Measurements from ENCODE around the gene SIRT1. TPM values are rescaled to one million over a fixed set of nuclear protein-coding genes. Genes with fewer than 3 reads are reported as not detected.
"Not testable (repeated sequence)": the region's sequence is repeated elsewhere in the genome, so short reads cannot be mapped to it uniquely, and the experiment has no call there.

The SIRT1 gene
- 20.4 and 20.8 TPM in 2 replicates for total RNA-seq (2014; rRNA removed)
- Bru-seq, nascent RNA, result percentile 92 among the genes with signal in this experiment
- percentile 90 among the genes with signal in this experiment for BruChase-seq, experiment 1, labeled RNA remaining after a 6-hour chase
- BruChase-seq, experiment 2, labeled RNA remaining after a 2-hour chase, result percentile 91 among the genes with signal in this experiment
- long read RNA-seq, full-length matches to known transcripts, result 141 of 173 reads
- long read RNA-seq, partial matches to known transcripts, result 5 of 173 reads
- long read RNA-seq, other reads (novel, unspliced or antisense), result 27 of 173 reads

GRCh38 chr10:67884313-67884841 is at the start of gene SIRT1:
TSS of gene SIRT1 (plus strand) at chr10:67884656. CDS start at chr10:67884722, 66 bp downstream.
- Histone ChIP-seq H3K9me2 (replicated peaks; ENCODE audit: low read length) (no peaks in the 10 kb centered on the region), H3K27me3 (ENCODE audit: low read length) (no peaks in the 10 kb centered on the region), H3K4me1 (ENCODE audit: insufficient read depth, low read length) (peaks cover 16% of the 10 kb centered on the region), H3K27ac (ENCODE audit: low read length) (peak within 1 kb of the TSS; percentile 43), H4K20me1 (ENCODE audit: low read length) (peaks cover 38% of the 10 kb centered on the region), H3K4me3 (ENCODE audit: low read length) (peak within 1 kb of the TSS; percentile 75), H3K79me2 (ENCODE audit: low read length) (peaks cover 45% of the 10 kb centered on the region), H3K4me2 (ENCODE audit: low read length) (peak within 1 kb of the TSS; percentile 82), H3K9me3 (ENCODE audit: low read length) (no peaks in the 10 kb centered on the region), H3K9ac (ENCODE audit: low read length) (peak within 1 kb of the TSS; percentile 75), H3F3A (ENCODE audit: low read length, unreplicated experiment) (no peaks in the 10 kb centered on the region), H2AFZ (ENCODE audit: low read length) (peak within 1 kb of the TSS; percentile 78), H3K36me3 (ENCODE audit: low read depth, low read length) (peaks cover 23% of the 10 kb centered on the region)
- TF ChIP-seq EZH2 (IDR thresholded peaks at IDR 0.05; ENCODE audit: low read length, unreplicated experiment) (no peak), CTCF (conservative IDR thresholded peaks at IDR 0.05; ENCODE audit: low read depth, low read length) (0 out of 2 replicates have a peak, but pooled peaks have one; percentile 21), EZH2phosphoT487 (IDR thresholded peaks at IDR 0.05; ENCODE audit: borderline replicate concordance, low read length) (peak; percentile 90)
- ChIA-PET POLR2A (ENCODE audit: unreplicated experiment) (interaction anchor here (0.6 to 1.1 kb wide), 6 partner anchors 35 to 448 kb away, joined by 3 to 16 read pairs (median 5); partner anchors contain the start of gene PBLD), CTCF (interaction anchor here (0.7 to 1.1 kb wide), 3 partner anchors 29 to 96 kb away, joined by 3 to 6 read pairs (median 4); no protein-coding TSS in a partner anchor)
- ATAC-seq (peak; percentile 77), DNase-seq (peak; percentile 99)
- BruUV-seq (replicated peaks), result no TSS peak
- intact Hi-C loops (cut with micrococcal nuclease), result loop anchor here (1.0 to 10.0 kb wide), 8 partner anchors 29 to 450 kb away; partner anchors contain the start of genes CTNNA3, HERC4, HNRNPH3 and PBLD

- Histone ChIP-seq H3K4me1 (ENCODE audit: insufficient read depth, low read length) (peaks cover 34% of the 10 kb centered on the region), H3K9ac (ENCODE audit: low read length) (peak overlapping the region; percentile 7), H3K27ac (ENCODE audit: low read length) (peak overlapping the region; percentile 68), H2AFZ (ENCODE audit: low read length) (peak overlapping the region; percentile 71), H3K4me2 (ENCODE audit: low read length) (peak overlapping the region; percentile 37), H3K4me3 (ENCODE audit: low read length) (peak overlapping the region; percentile 13; the same call in 1 of the 2 replicates)
- H3K9me3 ChIP-seq (ENCODE audit: low read length); H3K27me3 ChIP-seq (ENCODE audit: low read length); H3K36me3 ChIP-seq (ENCODE audit: low read depth, low read length); H3F3A ChIP-seq (ENCODE audit: low read length, unreplicated experiment); H3K9me2 ChIP-seq (replicated peaks; ENCODE audit: low read length); H3K79me2 ChIP-seq (ENCODE audit: low read length); CTCF ChIA-PET; H4K20me1 ChIP-seq (ENCODE audit: low read length): not testable (repeated sequence)
- BruUV-seq (replicated peaks), result TSS peak; percentile 65
- peak; percentile 58 for DNase-seq
- POLR2A ChIA-PET (ENCODE audit: unreplicated experiment), result interaction anchor here (0.6 to 1.2 kb wide), 2 partner anchors 16 to 23 kb away, joined by 3 to 13 read pairs; no protein-coding TSS in a partner anchor
- peak; percentile 50 for ATAC-seq
- intact Hi-C loops (cut with micrococcal nuclease), result loop anchor here (1.0 kb wide), 1 partner anchor 12 kb away; no protein-coding TSS in a partner anchor
Observed at GRCh38 chr10:67835541-67836394, 48.7 kb upstream of the SIRT1 start.

- Histone ChIP-seq H3K9me3 (ENCODE audit: low read length) (peaks cover 6% of the 10 kb centered on the region; the same call in 1 of the 2 replicates), H3K9ac (ENCODE audit: low read length) (peak overlapping the region; percentile 7), H3K27me3 (ENCODE audit: low read length) (no peaks in the 10 kb centered on the region), H3K9me2 (replicated peaks; ENCODE audit: low read length) (no peaks in the 10 kb centered on the region), H3K4me2 (ENCODE audit: low read length) (peak overlapping the region; percentile 37), H2AFZ (ENCODE audit: low read length) (no peak overlapping the region; the same call in 1 of the 2 replicates), H3K4me1 (ENCODE audit: insufficient read depth, low read length) (peaks cover 34% of the 10 kb centered on the region), H3K4me3 (ENCODE audit: low read length) (peak overlapping the region; percentile 13; the same call in 1 of the 2 replicates), H3K79me2 (ENCODE audit: low read length) (0 out of 2 replicates have a peak, but pooled peaks cover 7% of the 10 kb centered on the region), H3K27ac (ENCODE audit: low read length) (peak overlapping the region; percentile 68), H3K36me3 (ENCODE audit: low read depth, low read length) (peaks cover 4% of the 10 kb centered on the region; the same call in 1 of the 2 replicates), H4K20me1 (ENCODE audit: low read length) (no peaks in the 10 kb centered on the region), H3F3A (ENCODE audit: low read length, unreplicated experiment) (no peaks in the 10 kb centered on the region)
- no TSS peak for BruUV-seq (replicated peaks)
- DNase-seq, result no peak
- CTCF ChIA-PET, result no interaction called here
- intact Hi-C loops (cut with micrococcal nuclease), result no loop called here
- TF ChIP-seq EZH2 (IDR thresholded peaks at IDR 0.05; ENCODE audit: low read length, unreplicated experiment), result no peak
- TF ChIP-seq EZH2phosphoT487 (IDR thresholded peaks at IDR 0.05; ENCODE audit: borderline replicate concordance, low read length), result no peak
- TF ChIP-seq CTCF (conservative IDR thresholded peaks at IDR 0.05; ENCODE audit: low read depth, low read length), result no peak
- POLR2A ChIA-PET (ENCODE audit: unreplicated experiment), result no interaction called here
- no peak for ATAC-seq
Observed at GRCh38 chr10:67836488-67836887, 48.0 kb upstream of the SIRT1 start.

All from PC-3 (cell line).